HG03575 (cell line): ENCODE data around the gene C17orf114.

Source experiments
- ATAC-seq: cut with Tn5 transposase; IDR thresholded peaks from one replicate; pipeline ENCODE4 v1.9.1; 2021; ENCODE audit not compliant: unreplicated experiment, insufficient number of reproducible peaks, low FRiP score; ENCODE audit errors: extremely low read depth

The C17orf114 gene

GRCh38 chr17:4759776-4760236 lies 42.3 kb downstream of the C17orf114 start:
- no peak for ATAC-seq

- ATAC-seq, result no peak
Observed at GRCh38 chr17:4753392-4753791, 48.7 kb downstream of the C17orf114 start.

- no peak for ATAC-seq
Observed at GRCh38 chr17:4751932-4752331, 50.2 kb downstream of the C17orf114 start.
